ENCODE measurements around the gene C4BPB. TPM values are rescaled to one million over a fixed set of nuclear protein-coding genes. Genes with fewer than 3 reads are reported as not detected.

C4BPB gene
- polyA plus RNA-seq, 1 donor (not counting 4 experiments of a cell fraction or from before 2014, with no cell fraction given): not detected

- Histone ChIP-seq H3K27ac (ENCODE audit: control insufficient read depth, insufficient read depth, low read length) (no peak overlapping the region), H3K36me3 (ENCODE audit: control insufficient read depth in 2 of 2, extremely low read depth in 1 of 2, insufficient read depth in 2 of 2, low read length in 2 of 2) (peaks cover 11 to 27% of the 10 kb centered on the region in 2 experiments)
These were observed 28.1 kb upstream of the C4BPB start for GRCh38 chr1:207060596-207060995.

GRCh38 chr1:207062058-207062457 is 26.6 kb upstream of the C4BPB start:
- H3K9ac ChIP-seq (ENCODE audit: control insufficient read depth, extremely low read depth, insufficient read depth, low read length): no peak overlapping the region
- H3K4me2 ChIP-seq (ENCODE audit: control insufficient read depth, extremely low read depth, insufficient read depth, low read depth, low read length): no peak overlapping the region
- H3K9me3 ChIP-seq (ENCODE audit: control insufficient read depth, low read depth, low read length): no peaks in the 10 kb centered on the region
- no peak for TF ChIP-seq EZH2 (IDR thresholded peaks at IDR 0.05; ENCODE audit: low read length)
- no peak for TF ChIP-seq CTCF (optimal IDR thresholded peaks at IDR 0.05 in 1 of 3, IDR thresholded peaks at IDR 0.05 in 1 of 3, conservative IDR thresholded peaks at IDR 0.05 in 1 of 3; ENCODE audit: extremely low read depth in 1 of 3, insufficient read depth in 2 of 3, low read length in 3 of 3)
- dilution Hi-C loops (cut with MboI; ENCODE audit: extremely low pct_ligation_motif_present, low sequenced_read_pairs): no loop called here
- peaks cover 12 to 31% of the 10 kb centered on the region in 2 experiments for H3K36me3 ChIP-seq (ENCODE audit: control insufficient read depth in 2 of 2, extremely low read depth in 1 of 2, insufficient read depth in 2 of 2, low read length in 2 of 2)
- H3K27me3 ChIP-seq (ENCODE audit: control insufficient read depth, extremely low read depth, insufficient read depth, low read length): no peaks in the 10 kb centered on the region
- DNase-seq (ENCODE audit: low read depth, low spot score): no peak
- H3K9me1 ChIP-seq (ENCODE audit: control insufficient read depth, extremely low read depth, insufficient read depth, low read length): no peaks in the 10 kb centered on the region
- H2AFZ ChIP-seq (ENCODE audit: control insufficient read depth, low read length): no peak overlapping the region
- H3K27ac ChIP-seq (ENCODE audit: control insufficient read depth, insufficient read depth, low read length): no peak overlapping the region
- FAIRE-seq: no peak
- H4K20me1 ChIP-seq (ENCODE audit: control insufficient read depth, extremely low read depth, insufficient read depth, low read length): no peaks in the 10 kb centered on the region
- H3K4me3 ChIP-seq (ENCODE audit: control insufficient read depth in 2 of 3, extremely low read depth in 1 of 3, insufficient read depth in 2 of 3, low read depth in 1 of 3, low read length in 3 of 3): no peak overlapping the region
- H3K4me1 ChIP-seq (ENCODE audit: control insufficient read depth, extremely low read depth, insufficient read depth, low read length): no peaks in the 10 kb centered on the region
- no peaks in the 10 kb centered on the region for H3K79me2 ChIP-seq (ENCODE audit: control insufficient read depth, insufficient read depth, low read length)

More at GRCh38 chr1:207060596-207060995, 28.1 kb upstream of the C4BPB start:
- Histone ChIP-seq H3K9ac (ENCODE audit: control insufficient read depth, extremely low read depth, insufficient read depth, low read length) (no peak overlapping the region), H3K79me2 (ENCODE audit: control insufficient read depth, insufficient read depth, low read length) (no peaks in the 10 kb centered on the region), H3K9me1 (ENCODE audit: control insufficient read depth, extremely low read depth, insufficient read depth, low read length) (no peaks in the 10 kb centered on the region), H3K4me3 (ENCODE audit: control insufficient read depth in 2 of 3, extremely low read depth in 1 of 3, insufficient read depth in 2 of 3, low read depth in 1 of 3, low read length in 3 of 3) (no peak overlapping the region), H3K27me3 (ENCODE audit: control insufficient read depth, extremely low read depth, insufficient read depth, low read length) (no peaks in the 10 kb centered on the region), H4K20me1 (ENCODE audit: control insufficient read depth, extremely low read depth, insufficient read depth, low read length) (no peaks in the 10 kb centered on the region), H3K9me3 (ENCODE audit: control insufficient read depth, low read depth, low read length) (no peaks in the 10 kb centered on the region), H3K4me2 (ENCODE audit: control insufficient read depth, extremely low read depth, insufficient read depth, low read depth, low read length) (no peak overlapping the region), H2AFZ (ENCODE audit: control insufficient read depth, low read length) (no peak overlapping the region), H3K4me1 (ENCODE audit: control insufficient read depth, extremely low read depth, insufficient read depth, low read length) (no peaks in the 10 kb centered on the region)
- FAIRE-seq: no peak
- TF ChIP-seq CTCF (optimal IDR thresholded peaks at IDR 0.05 in 1 of 3, IDR thresholded peaks at IDR 0.05 in 1 of 3, conservative IDR thresholded peaks at IDR 0.05 in 1 of 3; ENCODE audit: extremely low read depth in 1 of 3, insufficient read depth in 2 of 3, low read length in 3 of 3) (no peak), EZH2 (IDR thresholded peaks at IDR 0.05; ENCODE audit: low read length) (no peak)
- DNase-seq (ENCODE audit: low read depth, low spot score): no peak
- dilution Hi-C loops (cut with MboI; ENCODE audit: extremely low pct_ligation_motif_present, low sequenced_read_pairs): no loop called here
